HG02852 (cell line): ENCODE results near the gene IGSF11.
"Not testable (repeated sequence)": the region's sequence is repeated elsewhere in the genome, so short reads cannot be mapped to it uniquely, and the experiment has no call there.

ENCODE experiments used
- ATAC-seq: cut with Tn5 transposase; IDR thresholded peaks from one replicate; pipeline ENCODE4 v1.9.1; 2021; ENCODE audit warnings: mild to moderate bottlenecking, moderate library complexity; ENCODE audit not compliant: unreplicated experiment

The IGSF11 gene, protein sequence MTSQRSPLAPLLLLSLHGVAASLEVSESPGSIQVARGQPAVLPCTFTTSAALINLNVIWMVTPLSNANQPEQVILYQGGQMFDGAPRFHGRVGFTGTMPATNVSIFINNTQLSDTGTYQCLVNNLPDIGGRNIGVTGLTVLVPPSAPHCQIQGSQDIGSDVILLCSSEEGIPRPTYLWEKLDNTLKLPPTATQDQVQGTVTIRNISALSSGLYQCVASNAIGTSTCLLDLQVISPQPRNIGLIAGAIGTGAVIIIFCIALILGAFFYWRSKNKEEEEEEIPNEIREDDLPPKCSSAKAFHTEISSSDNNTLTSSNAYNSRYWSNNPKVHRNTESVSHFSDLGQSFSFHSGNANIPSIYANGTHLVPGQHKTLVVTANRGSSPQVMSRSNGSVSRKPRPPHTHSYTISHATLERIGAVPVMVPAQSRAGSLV

DNA sequence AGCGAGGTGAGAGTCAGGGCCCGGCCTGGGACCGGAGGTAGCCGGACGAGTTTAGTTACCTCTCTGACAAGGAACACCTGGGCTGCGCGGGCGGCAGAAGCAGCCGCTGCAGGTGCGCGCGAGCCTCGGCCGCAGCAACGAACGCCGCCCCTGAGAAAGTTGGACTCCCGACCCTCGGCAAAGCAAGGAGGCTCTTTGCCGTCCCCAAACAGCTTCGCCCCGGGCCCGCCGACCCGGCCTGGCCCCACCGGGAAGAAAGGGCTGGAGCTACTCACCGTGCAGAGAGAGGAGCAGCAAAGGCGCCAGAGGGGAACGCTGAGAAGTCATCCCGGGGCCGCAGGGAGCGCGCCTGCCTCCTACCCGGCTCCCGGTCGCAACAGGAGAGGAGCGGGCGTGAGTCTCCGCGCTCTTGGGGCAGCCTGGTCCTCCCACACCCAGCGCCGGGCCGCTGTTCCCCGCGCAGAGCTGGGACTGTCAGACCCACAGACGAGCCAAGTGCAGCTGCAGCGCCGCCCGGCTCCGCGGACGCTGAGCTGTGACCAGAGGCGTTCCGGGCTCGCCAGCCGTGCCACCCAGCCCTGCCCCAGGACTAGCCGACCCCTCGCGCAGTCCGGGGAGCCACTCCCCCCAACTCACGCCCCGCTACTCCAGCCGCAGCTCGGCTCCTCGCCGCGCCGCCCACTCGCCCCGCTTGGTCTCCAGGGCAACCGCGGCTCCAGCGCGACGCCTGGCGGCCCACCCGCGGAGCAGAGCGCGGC lies at the start of gene IGSF11:
IGSF11 (minus strand) TSS at position 591 of the 758 bp plus-strand sequence; CDS start at position 327, 264 bp downstream.
- peak; percentile 97 for ATAC-seq

DNA sequence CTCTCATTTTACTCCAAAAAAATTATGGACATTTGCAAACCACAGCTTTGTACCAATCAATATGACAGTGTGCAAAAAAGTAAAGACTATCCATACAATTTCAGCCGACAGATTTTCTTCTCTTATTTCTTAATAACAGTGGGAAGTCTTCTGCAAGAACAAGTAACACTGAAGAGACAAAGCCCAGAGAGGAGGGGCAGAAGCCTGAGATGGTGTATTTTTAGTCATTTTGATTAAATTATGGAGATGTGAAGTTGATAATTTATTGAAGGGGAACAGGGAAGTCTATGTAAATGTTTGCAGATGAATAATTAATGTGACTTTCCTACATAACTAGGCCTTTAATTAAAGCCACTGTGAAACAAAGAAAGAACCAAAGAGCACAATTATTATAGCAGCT lies 45.7 kb upstream of the IGSF11 start:
- no peak for ATAC-seq

DNA sequence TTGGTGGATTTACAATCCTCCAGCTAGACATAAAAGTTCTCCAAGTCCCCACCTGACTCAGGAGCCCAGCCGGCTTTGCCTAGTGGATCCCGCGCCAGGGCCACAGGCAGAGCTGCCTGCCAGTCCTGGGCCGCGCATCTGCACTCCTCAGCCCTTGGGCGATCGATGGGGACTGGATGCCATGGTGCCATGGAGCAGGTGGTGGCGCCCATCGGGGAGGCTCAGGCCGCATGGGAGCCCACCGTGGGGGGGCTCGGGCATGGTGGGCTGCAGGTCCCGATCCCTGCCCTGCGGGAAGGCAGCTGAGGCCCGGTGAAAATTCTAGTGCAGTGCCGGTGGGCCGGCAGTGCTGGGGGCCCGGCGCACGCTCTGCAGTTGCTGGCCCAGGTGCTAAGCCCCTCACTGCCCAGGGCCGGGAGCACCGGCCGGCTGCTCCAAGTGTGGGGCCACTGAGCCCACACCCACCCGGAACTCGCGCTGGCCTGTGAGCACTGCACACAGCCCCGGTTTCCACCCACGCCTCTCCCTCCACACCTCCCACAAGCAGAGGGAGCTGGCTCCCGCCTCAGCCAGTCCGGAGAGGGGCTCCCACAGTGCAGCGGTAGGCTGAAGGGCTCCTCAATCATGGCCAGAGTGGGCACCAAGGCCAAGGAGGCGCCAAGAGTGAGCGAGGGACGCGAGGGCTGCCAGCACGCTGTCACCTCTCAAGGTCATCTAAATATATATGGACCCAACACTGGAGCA lies 38.8 kb upstream of the IGSF11 start:
- ATAC-seq = no peak

DNA sequence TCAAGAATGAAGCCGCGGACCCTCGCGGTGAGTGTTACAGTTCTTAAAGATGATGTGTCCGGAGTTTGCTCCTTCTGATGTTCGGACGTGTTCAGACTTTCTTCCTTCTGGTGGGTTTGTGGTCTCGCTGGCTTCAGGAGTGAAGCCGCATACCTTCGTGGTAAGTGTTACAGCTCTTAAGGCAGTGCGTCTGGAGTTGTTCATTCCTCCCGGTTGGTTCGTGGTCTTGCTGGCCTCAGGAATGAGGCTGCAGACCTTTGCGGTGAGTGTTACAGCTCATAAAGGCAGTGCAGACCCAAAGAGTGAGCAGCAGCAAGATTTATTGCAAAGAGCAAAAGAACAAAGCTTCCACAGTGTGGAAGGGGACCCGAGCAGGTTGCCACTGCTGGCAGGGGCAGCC lies 37.8 kb upstream of the IGSF11 start:
- ATAC-seq = not testable (repeated sequence)

DNA sequence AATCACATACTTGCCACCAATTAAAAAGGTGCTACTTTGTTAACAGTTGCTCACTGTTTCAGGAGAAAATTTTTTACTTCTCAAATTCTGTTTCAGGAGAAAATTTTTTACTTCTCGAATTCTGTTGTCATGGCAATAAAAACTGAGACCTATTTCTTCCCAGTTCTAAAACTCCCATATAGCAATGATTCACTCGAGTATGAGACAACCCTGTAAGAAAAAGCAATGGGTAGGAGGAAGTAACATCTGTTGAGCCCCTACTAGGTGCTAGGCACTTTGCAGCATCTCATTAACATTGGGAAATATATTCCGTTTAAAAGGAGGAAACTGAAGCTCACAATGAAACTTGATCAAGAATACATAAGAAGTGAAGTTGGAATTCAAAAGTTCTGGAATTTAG lies 35.1 kb upstream of the IGSF11 start:
- ATAC-seq = no peak

DNA sequence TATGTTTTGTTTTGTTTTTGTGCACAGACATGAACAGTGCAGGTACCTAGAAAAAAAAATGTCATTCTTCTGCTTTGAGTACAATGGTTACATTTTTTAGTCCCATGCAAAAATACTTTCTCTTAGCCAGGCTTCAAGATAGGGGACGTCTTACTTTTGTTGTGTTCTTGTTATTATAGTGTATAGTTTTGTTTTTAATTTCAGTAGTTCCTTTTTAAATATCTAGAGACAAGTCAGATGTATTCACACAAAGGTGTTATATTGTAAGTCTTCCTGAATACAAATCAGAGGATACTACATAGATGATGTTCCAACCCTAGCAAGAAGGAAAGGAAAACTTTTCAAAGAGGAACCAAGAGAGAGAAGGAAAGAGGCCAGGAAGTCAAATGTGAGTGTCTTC lies 28.8 kb upstream of the IGSF11 start:
- no peak for ATAC-seq

DNA sequence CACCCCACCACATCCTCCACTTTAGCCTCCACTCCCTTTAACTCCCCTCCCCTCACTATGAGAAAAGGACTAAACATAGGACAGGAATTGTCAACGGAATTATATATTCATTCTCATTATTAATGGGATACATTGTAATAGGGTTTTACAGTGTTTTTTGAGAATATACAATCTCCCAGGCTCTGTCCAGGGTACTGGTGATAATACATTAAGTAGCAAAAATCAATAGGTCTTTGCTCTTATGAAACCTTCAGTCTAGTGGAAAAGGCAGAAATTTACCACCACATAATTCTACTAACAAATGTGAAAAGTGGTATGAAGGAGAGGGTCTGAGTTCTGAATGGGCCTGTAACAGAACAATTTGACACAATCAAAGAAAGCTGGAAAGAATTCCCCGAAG lies 28.2 kb upstream of the IGSF11 start:
- no peak for ATAC-seq

DNA sequence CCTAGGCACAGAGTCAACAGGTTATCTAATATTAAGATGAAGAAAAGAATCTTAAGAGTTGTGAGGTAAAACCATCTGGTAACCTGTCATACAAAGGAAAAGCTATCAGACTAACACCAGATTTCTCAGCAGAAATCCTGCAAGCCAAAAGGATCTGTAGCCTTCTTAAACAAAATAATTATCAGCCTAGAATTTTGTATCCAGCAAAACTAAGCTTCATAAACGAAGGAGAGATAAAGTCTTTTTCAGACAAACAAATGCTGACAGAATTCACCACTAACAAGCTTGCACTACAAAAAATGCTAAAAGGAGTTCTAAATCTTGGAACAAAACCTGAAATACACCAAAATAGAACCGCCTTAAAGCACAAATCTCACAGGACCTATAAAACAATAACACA lies 9.9 kb upstream of the IGSF11 start:
- no peak for ATAC-seq

DNA sequence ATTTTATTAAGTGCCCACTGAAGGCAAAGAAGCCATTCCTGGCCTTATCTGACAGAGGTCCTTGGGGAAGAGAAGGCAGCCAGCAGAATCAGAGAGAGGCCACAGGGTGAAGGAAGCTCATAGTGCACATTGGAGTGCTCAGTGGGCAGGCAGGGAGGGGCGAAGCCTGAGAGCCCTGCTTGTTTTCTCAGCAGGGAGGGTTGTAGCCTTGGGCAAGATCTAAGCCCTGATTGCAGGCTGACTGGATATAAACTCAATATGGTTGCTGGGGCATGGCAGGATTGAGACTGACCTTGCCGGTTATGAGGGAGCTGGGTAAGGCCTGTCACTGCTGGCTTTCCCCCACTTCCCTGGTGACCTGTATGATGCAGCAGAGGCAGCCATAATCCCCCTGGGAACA lies 7.5 kb upstream of the IGSF11 start:
- no peak for ATAC-seq

DNA sequence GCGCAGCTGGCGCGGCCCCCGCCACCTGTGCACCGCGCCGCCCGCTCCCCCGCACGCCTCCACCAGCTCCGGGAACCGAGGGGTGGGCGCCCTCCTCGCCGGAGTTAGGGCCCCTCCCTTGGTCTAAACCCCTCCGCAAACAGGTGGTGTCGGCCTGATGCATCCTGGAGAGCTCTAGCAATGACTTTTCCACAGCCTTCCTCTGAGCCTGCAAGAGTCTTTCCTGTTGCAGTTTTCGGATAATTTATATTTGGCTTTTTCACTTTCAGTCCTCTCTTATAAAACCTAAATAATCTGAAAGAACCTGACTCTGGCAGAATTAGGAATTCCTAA lies 334 bp upstream of the IGSF11 start:
- no peak for ATAC-seq

DNA sequence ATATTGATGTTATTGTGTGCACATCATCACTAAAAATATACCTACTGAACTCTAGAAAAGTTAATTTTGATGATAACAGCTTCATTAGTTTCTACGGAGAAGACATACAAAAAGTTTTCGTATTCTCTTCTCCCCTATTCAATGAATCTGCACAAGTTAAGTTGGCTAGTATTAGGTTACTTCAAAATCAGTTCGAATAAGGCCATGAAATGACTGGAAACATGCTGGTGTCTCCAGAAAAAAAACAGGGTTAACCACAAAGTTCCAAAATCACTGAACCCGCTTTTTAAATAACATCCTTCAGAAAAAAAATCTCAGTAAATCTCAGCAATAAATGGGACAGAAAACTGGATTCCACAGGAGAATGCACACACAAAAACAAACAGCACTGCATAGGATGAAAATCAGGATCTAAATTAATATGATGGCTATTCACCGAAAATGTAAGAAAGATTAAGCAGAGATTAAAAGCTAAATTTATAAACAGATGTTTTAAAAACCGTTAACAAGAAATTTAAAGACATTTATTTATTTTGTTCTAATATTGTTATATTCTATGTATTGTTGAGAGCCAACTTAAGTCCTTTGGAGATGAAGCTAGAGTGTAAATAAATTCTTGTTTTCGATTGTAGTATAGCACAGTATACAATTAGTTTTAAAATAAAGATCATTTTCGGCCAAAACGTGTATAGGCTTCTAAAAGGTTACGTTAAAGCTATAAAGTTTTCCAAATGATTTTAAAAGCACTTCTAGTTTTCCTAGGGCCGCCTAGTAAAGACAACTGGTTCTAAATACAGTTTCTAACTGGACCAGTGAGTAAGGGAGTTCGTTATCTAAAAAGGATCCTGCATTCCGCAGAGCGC lies 1.0 kb downstream of the IGSF11 start:
- ATAC-seq = no peak

DNA sequence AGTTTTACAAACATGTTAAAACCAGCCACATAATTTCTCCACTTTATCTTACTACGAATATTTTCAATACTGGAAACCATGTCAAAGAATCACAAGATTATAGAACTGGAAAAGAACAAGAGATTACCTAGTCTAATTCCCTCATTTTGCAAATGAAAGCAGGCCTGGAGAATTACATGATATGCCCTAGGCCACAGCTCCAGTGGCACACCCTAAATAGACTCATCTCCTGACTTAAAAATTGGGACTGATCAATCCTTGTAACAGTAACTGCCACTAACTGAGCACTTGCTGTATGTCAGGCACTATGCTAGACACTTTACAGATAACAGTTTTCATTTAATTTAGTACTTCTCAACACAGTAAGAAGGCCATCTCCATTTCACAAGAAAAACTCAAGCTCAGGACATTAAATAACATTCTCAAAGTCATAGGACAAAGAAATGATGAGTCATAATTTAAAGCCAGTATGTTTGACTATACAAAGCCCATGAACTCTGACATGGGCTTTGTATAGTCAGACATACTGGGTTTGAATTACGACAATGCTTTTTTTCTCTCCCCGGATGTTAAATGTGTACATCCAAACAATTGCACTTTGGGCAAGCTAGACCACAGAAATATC lies 9.4 kb downstream of the IGSF11 start:
- no peak for ATAC-seq

DNA sequence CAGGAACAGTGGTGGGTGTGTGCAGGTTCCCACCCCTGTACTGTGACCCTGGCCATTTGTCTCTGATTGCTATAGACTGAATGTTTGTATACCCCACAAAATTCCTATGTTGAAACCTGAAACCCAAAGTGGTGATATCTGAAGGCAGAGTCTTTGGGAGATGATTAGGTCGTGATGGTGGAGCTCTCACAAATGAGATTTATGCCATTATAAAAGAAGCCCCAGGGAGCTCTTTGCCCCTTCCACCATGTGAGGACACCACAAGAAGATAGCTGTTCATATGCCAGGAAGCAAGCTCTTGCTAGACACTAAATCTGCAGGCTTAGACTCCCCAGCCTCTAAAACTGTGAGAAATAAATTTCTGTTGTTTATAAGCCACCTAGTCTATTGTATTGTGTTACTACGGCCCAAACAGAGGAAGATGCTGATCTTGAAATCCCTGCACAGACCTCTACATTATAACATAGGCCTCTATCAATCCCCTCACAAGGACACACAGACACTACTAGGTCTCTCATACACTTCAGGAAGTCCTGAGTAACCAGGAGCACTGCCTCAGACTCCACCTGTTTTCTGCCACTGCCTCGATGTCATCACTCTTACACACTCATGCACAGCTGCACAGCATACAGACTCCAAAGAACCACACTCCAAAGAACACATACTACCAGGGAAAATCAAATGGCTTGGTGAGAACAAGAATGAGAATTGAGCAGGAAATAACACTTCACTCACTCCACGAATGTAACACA lies 14.7 kb downstream of the IGSF11 start:
- ATAC-seq = no peak

DNA sequence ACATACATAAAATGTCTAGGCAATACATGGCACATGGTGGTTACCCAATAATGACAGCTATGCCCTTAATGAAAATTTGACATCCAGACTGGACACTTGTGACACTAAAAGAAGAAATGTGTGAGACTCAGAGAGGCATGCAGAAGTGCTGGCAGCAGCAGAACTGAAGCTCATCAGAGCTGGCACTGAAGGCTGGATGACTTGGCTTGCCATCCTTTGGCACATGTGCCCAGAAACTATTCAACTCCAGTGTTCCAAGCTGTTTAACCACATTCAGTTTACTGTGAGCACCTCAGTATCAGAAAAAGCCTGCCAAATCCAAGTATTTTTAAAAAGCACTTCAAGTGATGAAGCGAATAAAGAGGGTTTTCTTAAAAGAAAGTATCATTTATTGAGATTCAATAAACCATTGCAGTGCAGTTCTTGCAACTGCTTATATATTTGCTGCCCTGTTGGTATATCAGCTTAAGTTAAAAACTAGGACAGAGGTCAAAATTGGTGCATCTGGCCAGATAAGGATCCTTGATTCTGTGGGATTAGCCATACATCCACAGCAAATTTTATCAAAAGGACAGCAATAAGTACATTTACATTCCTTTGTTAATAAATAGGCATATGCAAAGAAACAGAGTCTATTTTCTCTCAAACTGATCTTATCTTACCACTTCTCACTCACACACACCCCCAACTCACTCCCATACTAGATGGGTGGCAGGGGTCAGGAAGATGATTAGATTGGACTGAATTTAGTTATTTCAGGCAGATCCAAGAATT lies 15.8 kb downstream of the IGSF11 start:
- ATAC-seq = no peak

DNA sequence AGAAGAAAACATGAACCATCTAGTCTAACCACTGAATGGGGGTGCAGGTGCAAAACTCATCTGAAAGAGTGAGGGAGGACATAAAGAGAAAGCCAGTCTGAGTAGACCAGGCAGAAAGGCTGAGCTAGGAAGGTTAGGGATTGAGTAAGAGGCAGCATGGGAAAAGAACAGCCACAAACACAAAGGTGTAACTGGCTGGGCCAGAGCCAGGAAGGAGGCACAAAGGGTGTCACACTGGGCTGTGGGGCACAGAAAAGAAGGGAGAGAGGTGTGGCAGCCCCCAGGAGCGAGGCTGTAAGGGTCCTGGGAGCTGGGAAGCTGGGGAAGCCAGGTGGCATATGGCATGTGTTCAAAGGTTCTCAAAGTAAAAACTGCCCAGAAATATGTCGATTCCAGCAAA lies 18.7 kb downstream of the IGSF11 start:
- no peak for ATAC-seq

DNA sequence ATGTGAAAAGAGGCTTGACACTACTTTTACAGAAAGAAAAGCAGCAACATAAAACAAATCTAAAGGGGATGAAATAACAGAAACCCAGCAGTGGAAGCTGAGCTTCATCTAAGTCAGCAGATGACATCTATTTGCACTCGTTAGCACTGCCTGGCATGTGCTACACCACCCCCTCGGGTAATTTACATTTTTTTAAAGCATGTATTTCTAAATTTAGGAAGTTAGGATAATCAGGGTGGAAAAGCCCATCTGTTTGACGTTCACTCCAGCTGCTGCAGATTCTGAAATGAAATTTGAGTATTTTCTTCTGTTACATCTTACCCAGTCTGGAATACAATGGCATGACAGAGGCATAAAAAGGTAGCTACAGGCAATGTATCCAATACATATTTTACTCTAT lies 20.7 kb downstream of the IGSF11 start:
- no peak for ATAC-seq

DNA sequence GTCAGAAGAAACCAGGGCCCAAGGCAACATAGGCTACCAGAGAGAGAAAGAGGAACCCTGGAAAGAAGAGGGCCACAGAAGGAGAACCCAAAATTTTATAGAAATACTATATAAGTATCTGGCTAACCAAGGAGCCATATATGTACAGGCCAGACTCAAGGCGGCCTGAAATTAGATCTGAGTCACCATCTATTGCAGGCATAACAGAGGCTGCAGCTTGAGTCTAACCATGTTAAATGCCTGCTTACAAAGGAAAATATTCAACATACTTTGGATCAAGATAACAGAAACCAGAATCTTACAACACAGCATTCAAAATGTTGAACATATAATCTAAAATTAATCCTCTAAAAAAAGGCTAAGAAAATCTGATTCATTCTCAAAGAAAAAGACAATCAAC lies 23.1 kb downstream of the IGSF11 start:
- ATAC-seq = no peak

DNA sequence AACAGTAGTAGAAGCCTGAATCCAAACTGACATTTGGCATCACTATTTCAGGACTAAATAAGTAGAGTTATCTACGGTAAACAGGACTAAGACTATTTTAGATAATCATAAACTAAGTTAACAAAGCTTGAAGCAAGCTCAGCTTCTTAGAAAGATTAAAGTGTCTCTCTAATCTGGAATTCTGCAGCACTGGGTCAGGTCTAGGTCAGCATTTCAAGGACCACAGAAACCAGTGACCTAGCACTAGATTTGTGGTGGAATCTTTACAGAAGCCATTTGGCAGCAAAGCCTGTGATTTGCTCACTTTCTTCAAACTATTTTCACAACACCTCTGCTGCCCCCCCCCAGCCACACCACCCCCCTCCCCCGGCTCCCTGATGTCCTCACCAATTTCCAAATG lies 37.5 kb downstream of the IGSF11 start:
- ATAC-seq = no peak

DNA sequence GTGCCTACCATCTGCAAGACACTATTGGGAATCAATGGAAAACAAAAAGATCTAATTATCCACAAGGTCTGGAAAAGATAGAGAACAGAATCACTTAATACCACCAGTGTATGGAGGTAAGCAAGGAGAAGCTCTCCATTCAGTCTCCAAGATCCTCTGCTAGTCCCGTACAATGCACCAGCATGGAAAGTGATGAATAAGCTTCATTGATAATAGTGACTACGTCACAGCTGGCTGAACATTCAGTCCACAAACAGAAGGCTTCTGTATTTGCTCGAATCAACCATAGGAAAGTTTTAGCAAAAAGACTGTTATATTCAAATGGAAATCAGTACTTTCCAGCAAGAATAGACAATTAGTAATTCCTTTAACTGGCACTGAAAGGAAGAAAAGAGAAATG lies 42.9 kb downstream of the IGSF11 start:
- no peak for ATAC-seq
